Measurements from ENCODE around the gene GAB2. TPM values are rescaled to one million over a fixed set of nuclear protein-coding genes. Genes with fewer than 3 reads are reported as not detected.
"Not testable (repeated sequence)": the region's sequence is repeated elsewhere in the genome, so short reads cannot be mapped to it uniquely, and the experiment has no call there.

GAB2 gene
- total RNA-seq, 2 experiments from 2014 or later, result 1.4 to 1.8 TPM

DNA sequence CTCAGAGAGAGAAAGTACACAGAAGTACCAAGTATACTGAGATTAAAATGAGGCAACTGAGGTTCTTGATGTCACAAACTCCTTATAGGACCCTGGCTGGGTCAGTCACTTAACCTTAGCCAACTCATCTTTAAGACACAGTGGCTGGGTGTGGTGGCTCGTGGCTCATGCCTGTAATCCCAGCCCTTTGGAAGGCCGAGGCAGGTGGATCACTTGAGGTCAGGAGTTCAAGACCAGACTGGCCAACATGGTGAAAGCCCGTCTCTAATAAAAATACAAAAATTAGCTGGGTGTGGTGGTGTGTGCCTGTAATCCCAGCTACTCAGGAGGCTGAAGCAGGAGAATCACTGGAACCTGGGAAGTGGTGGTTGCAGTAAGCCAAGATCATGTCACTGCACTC is 61.9 kb downstream of the GAB2 start:
- H3K4me1 Mint-ChIP-seq (ENCODE audit: low read depth); ATAC-seq; H3K4me3 Mint-ChIP-seq; DNase-seq; H3K27me3 Mint-ChIP-seq; intact Hi-C loops (cut with micrococcal nuclease); H3K36me3 Mint-ChIP-seq (ENCODE audit: low read depth); H3K9me3 Mint-ChIP-seq; H3K27ac Mint-ChIP-seq: not testable (repeated sequence)
- POLR2A ChIA-PET, result interaction anchor here (0.6 kb wide), 1 partner anchor 45 kb away, joined by 4 read pairs; no protein-coding TSS in a partner anchor
- CTCF ChIA-PET, result interaction anchor here (0.9 kb wide), 1 partner anchor 209 kb away, joined by 3 read pairs; no protein-coding TSS in a partner anchor

DNA sequence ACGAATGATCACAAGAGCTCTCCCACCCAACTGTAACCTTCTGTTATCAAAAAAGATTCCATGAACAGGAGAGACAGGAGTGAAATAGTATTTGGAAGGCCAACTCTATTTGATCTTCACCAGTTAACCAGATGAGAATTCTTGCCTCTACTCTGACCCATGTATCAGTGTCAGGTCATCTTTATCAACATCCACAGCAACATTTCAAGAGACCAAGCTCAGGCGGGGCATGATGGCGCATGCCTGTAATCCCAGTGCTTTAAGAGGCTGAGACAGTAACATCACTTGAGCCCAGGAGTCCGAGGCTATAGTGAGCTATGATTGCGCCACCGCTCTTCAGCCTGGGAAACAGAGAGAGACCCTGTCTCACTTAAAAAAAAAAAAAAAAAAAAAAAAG is 62.3 kb downstream of the GAB2 start:
- TF ChIP-seq, protein P1, sequence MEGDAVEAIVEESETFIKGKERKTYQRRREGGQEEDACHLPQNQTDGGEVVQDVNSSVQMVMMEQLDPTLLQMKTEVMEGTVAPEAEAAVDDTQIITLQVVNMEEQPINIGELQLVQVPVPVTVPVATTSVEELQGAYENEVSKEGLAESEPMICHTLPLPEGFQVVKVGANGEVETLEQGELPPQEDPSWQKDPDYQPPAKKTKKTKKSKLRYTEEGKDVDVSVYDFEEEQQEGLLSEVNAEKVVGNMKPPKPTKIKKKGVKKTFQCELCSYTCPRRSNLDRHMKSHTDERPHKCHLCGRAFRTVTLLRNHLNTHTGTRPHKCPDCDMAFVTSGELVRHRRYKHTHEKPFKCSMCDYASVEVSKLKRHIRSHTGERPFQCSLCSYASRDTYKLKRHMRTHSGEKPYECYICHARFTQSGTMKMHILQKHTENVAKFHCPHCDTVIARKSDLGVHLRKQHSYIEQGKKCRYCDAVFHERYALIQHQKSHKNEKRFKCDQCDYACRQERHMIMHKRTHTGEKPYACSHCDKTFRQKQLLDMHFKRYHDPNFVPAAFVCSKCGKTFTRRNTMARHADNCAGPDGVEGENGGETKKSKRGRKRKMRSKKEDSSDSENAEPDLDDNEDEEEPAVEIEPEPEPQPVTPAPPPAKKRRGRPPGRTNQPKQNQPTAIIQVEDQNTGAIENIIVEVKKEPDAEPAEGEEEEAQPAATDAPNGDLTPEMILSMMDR (IDR thresholded peaks at IDR 0.05), result no peak
- ChIA-PET CTCF (interaction anchor here (0.9 kb wide), 2 partner anchors 34 to 209 kb away, joined by 3 read pairs; no protein-coding TSS in a partner anchor), POLR2A (interaction anchor here (0.6 kb wide), 1 partner anchor 44 kb away, joined by 4 read pairs; no protein-coding TSS in a partner anchor)
- intact Hi-C loops (cut with micrococcal nuclease), result no loop called here
- Mint-ChIP-seq H3K4me1 (ENCODE audit: low read depth) (peaks cover 4% of the 10 kb centered on the region), H3K27ac (no peak overlapping the region), H3K4me3 (no peak overlapping the region), H3K27me3 (peaks cover 4% of the 10 kb centered on the region), H3K36me3 (ENCODE audit: low read depth) (no peaks in the 10 kb centered on the region), H3K9me3 (peaks cover 2% of the 10 kb centered on the region)
- no peak for DNase-seq
- no peak for ATAC-seq

DNA sequence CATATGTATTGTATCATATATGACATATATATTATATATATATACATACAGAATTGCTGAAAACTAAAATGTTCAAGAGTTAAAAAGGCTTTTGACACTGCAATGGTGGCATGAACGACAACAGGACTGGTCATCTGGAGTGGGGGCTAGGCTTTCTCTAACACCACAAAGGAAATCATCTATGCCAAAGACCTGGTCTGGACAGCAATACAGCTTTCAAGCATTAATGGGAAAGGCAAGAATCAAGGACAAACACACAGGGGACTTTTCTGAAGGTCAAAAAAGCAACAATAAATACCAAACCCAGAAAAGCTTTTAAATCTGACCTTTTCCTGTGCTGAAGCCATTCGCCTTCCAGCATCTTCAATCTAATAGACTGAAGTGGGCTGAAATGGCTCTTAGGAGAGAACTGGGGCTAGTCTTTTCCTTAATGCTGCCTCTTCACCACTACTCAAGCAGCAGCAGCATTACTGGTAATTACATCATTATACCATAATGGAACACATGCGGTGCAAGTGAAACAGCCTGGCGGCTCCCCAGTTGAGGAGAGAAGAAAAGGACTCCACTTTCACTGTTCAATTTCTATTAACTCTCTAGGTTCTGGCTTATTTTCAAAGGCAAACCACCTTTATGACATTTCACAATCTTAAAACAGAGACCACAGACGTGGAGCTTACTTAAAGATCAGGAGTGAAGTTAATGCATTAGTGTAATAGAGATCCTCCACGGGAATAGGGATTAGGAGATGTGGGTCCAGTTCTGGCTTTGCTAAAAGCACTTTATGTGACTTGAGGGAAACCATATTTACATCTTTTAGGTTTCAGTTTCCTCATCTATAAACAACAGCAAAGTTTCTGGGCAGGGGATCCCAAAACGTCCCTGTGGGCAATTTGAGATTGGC is 63.0 kb downstream of the GAB2 start:
- ChIA-PET POLR2A (interaction anchor here (0.6 kb wide), 1 partner anchor 44 kb away, joined by 4 read pairs; no protein-coding TSS in a partner anchor), CTCF (interaction anchor here (0.9 kb wide), 2 partner anchors 35 to 210 kb away, joined by 3 read pairs; no protein-coding TSS in a partner anchor)
- H3K9me3 Mint-ChIP-seq, result peaks cover 2% of the 10 kb centered on the region
- TF ChIP-seq, protein P1 (IDR thresholded peaks at IDR 0.05), result no peak
- intact Hi-C loops (cut with micrococcal nuclease), result no loop called here
- H3K27ac Mint-ChIP-seq, result no peak overlapping the region
- H3K36me3 Mint-ChIP-seq (ENCODE audit: low read depth), result no peaks in the 10 kb centered on the region
- ATAC-seq, result no peak
- H3K27me3 Mint-ChIP-seq, result peaks cover 4% of the 10 kb centered on the region
- no peak overlapping the region for H3K4me3 Mint-ChIP-seq
- H3K4me1 Mint-ChIP-seq (ENCODE audit: low read depth), result peaks cover 9% of the 10 kb centered on the region
- DNase-seq, result no peak

DNA sequence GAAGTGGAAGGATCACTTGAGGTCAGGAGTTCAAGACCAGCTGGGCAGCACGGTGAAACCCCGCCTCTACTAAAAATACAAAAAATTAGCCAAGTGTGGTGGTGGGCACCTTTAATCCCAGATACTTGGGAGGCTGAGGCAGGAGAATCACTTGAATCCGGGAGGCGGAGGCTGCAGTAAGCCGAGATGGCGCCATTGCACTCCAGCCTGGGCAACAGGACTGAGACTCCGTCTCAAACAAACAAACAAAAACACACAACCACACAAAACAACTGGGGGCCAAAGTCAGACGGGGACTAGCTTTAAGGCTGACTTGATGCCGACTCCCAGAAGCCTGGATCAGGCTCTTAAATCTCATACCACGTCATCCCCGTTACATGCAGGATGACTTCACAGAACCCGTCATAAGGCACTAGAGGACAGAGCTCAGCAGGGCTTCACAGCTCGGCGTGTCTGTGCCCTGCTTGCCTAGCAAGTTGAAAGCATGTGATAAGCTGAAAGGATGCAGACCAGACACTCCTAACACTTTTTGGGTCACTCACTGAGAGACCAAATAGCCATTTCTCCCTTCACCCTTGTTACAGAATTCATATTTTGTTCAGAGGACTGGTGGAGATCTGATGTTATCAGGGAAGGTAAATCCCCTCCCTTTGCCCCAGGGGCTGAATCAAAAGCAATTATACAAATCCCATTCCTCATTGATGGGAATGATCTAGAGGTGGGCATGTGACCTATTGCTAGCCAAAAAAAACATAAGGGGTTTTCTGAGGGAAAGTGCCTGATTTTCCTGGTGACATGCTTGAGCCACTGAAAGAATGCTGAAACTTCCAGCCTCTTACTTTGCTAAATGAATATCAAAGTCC is 65.4 kb downstream of the GAB2 start:
- ChIA-PET CTCF (interaction anchor here (0.8 to 1.2 kb wide), 2 partner anchors 12 to 15 kb away, joined by 3 read pairs; no protein-coding TSS in a partner anchor), POLR2A (no interaction called here)
- Mint-ChIP-seq H3K27ac (no peak overlapping the region), H3K4me3 (no peak overlapping the region), H3K4me1 (ENCODE audit: low read depth) (peaks cover 11% of the 10 kb centered on the region), H3K27me3 (peaks cover 4% of the 10 kb centered on the region), H3K9me3 (peaks cover 2% of the 10 kb centered on the region), H3K36me3 (ENCODE audit: low read depth) (no peaks in the 10 kb centered on the region)
- intact Hi-C loops (cut with micrococcal nuclease), result no loop called here
- ATAC-seq, result no peak
- TF ChIP-seq, protein P1 (IDR thresholded peaks at IDR 0.05), result no peak
- no peak for DNase-seq

DNA sequence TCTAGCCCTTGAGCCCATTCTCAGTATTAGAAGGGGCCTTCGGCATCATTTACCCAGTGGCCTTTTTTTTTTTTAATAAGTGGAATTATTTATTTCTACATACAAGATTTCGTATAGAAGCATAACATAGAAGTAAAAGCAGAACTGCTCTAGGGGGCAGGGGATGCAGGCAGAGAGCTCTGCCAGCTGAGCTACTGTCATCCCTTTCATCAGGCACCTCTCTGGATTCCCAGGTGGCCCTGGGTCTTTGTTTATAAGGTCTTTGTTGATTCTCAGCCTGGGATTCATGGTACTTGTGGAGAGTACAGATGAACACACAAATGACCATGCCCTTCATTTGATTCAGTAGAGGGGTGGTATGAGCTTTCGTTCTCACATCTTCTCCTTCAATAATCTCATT is 66.4 kb downstream of the GAB2 start:
- peaks cover 7% of the 10 kb centered on the region for H3K27me3 Mint-ChIP-seq
- H3K4me3 Mint-ChIP-seq, result no peak overlapping the region
- no peaks in the 10 kb centered on the region for H3K36me3 Mint-ChIP-seq (ENCODE audit: low read depth)
- DNase-seq (no peak), ATAC-seq (no peak)
- TF ChIP-seq, protein P1 (IDR thresholded peaks at IDR 0.05), result no peak
- no peak overlapping the region for H3K27ac Mint-ChIP-seq
- intact Hi-C loops (cut with micrococcal nuclease), result no loop called here
- peaks cover 11% of the 10 kb centered on the region for H3K4me1 Mint-ChIP-seq (ENCODE audit: low read depth)
- CTCF ChIA-PET, result interaction anchor here (0.8 to 1.2 kb wide), 2 partner anchors 11 to 16 kb away, joined by 3 read pairs; no protein-coding TSS in a partner anchor
- no peaks in the 10 kb centered on the region for H3K9me3 Mint-ChIP-seq
- POLR2A ChIA-PET, result interaction anchor here (0.6 kb wide), 1 partner anchor 7 kb away, joined by 3 read pairs; no protein-coding TSS in a partner anchor

Data from activated CD8-positive, alpha-beta T cell treated with anti-CD3 and anti-CD28 coated beads for 36 hours (primary cell).